Endothelial cell of umbilical vein (primary cell): ENCODE data around the gene RAD23B. TPM values are rescaled to one million over a fixed set of nuclear protein-coding genes. Genes with fewer than 3 reads are reported as not detected.
A peak's percentile ranks its signal among the peaks of the same experiment; 100 is the strongest.

ENCODE experiments used
- BruUV-seq: library from RNA; stranded (reverse); fragments of 400-500 nt; replicated peaks from 2 replicates; lab custom pipeline; 2021; lab: Mats Ljungman, UMichigan
- CTCF ChIA-PET: fragments of 300-600, 350-600 bp; sonication (Branson Sonifier 250); formaldehyde crosslinking; loops from one replicate; lab custom pipeline; 2021; ENCODE audit warnings: antibody characterized with exemption, inconsistent platforms; lab: Charles Lee
- POLR2A ChIA-PET: fragments of 300-600, 350-600 bp; sonication (Branson Sonifier 250); formaldehyde crosslinking; loops from one replicate; lab custom pipeline; 2021; ENCODE audit warnings: antibody characterized with exemption, inconsistent platforms; lab: Charles Lee
- DNase-seq: peaks from one replicate; pipeline ENCODE4 v3.0.0-alpha.2; 2011; ENCODE audit warnings: low read depth, low spot score
- FAIRE-seq: peaks from 2 replicates; lab custom pipeline; 2011; peaks lifted over from hg19 to GRCh38; lab: Jason Lieb, UNC
- H2AFZ ChIP-seq: 2 replicates; pipeline ENCODE4 v1.6.0; 2012; ENCODE audit warnings: low read depth, low read length, control low read depth, inconsistent platforms
- H3K27ac ChIP-seq: 2 replicates; pipeline ENCODE4 v1.5.1; 2011; ENCODE audit warnings: low read depth, mild to moderate bottlenecking, control low read depth, low read length, moderate library complexity; ENCODE audit not compliant: insufficient read depth
- H3K27me3 ChIP-seq, 2 experiments: 2 replicates each; pipeline versions ENCODE4 v1.6.0 to v1.6.1; 2011; ENCODE audit warnings: low read length in 2 of 2, mixed read lengths in 1 of 2; ENCODE audit not compliant: control insufficient read depth in 2 of 2, insufficient read depth in 2 of 2
- H3K36me3 ChIP-seq, 2 experiments: 2 replicates in 1 of 2; 3 replicates in 1 of 2; pipeline ENCODE4 v1.5.1; 2011; ENCODE audit warnings: low read length in 2 of 2, mild to moderate bottlenecking in 1 of 2, moderate library complexity in 1 of 2; ENCODE audit not compliant: control insufficient read depth in 2 of 2, insufficient read depth in 2 of 2; ENCODE audit errors: extremely low read depth in 1 of 2
- H3K4me1 ChIP-seq: 3 replicates; pipeline ENCODE4 v1.5.1; 2011; ENCODE audit warnings: mild to moderate bottlenecking, low read length; ENCODE audit not compliant: control insufficient read depth, insufficient read depth; ENCODE audit errors: extremely low read depth
- H3K4me2 ChIP-seq: 2 replicates; pipeline ENCODE4 v1.6.1; 2011; ENCODE audit warnings: low read length, control low read depth, mixed read lengths; ENCODE audit not compliant: insufficient read depth
- H3K4me3 ChIP-seq, 3 experiments: fragments of 200-600 bp in 1 of 3; sonication (generic), shearing (Covaris generic) in 1 of 3; replicated peaks in 1 of 3; 2 replicates each; pipeline ENCODE4 v1.5.1; 2011 to 2016; ENCODE audit warnings: control low read depth in 3 of 3, low read length in 3 of 3, mild to moderate bottlenecking in 2 of 3, inconsistent platforms in 1 of 3, low read depth in 1 of 3, moderate library complexity in 1 of 3; ENCODE audit not compliant: insufficient read depth in 1 of 3
- H3K79me2 ChIP-seq: 2 replicates; pipeline ENCODE4 v1.6.0; 2012; ENCODE audit warnings: low read length, inconsistent platforms; ENCODE audit not compliant: control insufficient read depth, insufficient read depth
- H3K9ac ChIP-seq: replicated peaks from 2 replicates; pipeline ENCODE3; 2011; ENCODE audit warnings: low read length, control low read depth; ENCODE audit not compliant: insufficient read depth; ENCODE audit errors: extremely low read depth
- H3K9me1 ChIP-seq: replicated peaks from 3 replicates; pipeline ENCODE4 v1.6.0; 2011; ENCODE audit warnings: mild to moderate bottlenecking, low read length; ENCODE audit not compliant: control insufficient read depth, insufficient read depth; ENCODE audit errors: extremely low read depth
- H3K9me3 ChIP-seq: replicated peaks from 2 replicates; pipeline ENCODE4 v1.5.1; 2012; ENCODE audit warnings: low read length, inconsistent platforms; ENCODE audit not compliant: control insufficient read depth, insufficient read depth
- H4K20me1 ChIP-seq: replicated peaks from 2 replicates; pipeline ENCODE3; 2011; ENCODE audit warnings: mild to moderate bottlenecking, low read length; ENCODE audit not compliant: control insufficient read depth, insufficient read depth; ENCODE audit errors: extremely low read depth
- EZH2 ChIP-seq: IDR thresholded peaks from 2 replicates; pipeline ENCODE4 v1.6.1; 2012; ENCODE audit warnings: borderline replicate concordance, low read depth, mild to moderate bottlenecking, moderate library complexity, low read length, inconsistent platforms; ENCODE audit not compliant: severe bottlenecking
- FOS ChIP-seq: IDR thresholded peaks from 2 replicates; pipeline ENCODE4 v1.6.1; 2011; ENCODE audit warnings: mild to moderate bottlenecking, low read length, moderate library complexity, borderline replicate concordance; ENCODE audit not compliant: insufficient read depth
- GATA2 ChIP-seq: IDR thresholded peaks from 2 replicates; pipeline ENCODE4 v1.7.0; 2011; ENCODE audit warnings: low read depth, mild to moderate bottlenecking, moderate library complexity, mixed read lengths, low read length; ENCODE audit not compliant: insufficient read length, insufficient read depth
- JUN ChIP-seq: IDR thresholded peaks from 2 replicates; pipeline ENCODE4 v1.6.1; 2011; ENCODE audit warnings: borderline replicate concordance, low read depth; ENCODE audit not compliant: insufficient read length, insufficient read depth
- MYC ChIP-seq: IDR thresholded peaks from one replicate; pipeline ENCODE4 v1.6.1; 2011; ENCODE audit warnings: mild to moderate bottlenecking, low read depth, low read length
- POLR2A ChIP-seq: IDR thresholded peaks from 2 replicates; pipeline ENCODE4 v1.6.1; 2012; ENCODE audit warnings: low read depth, mild to moderate bottlenecking, control low read depth, low read length
- POLR2AphosphoS5 ChIP-seq: IDR thresholded peaks from 2 replicates; pipeline ENCODE4 v1.6.1; 2012; ENCODE audit warnings: low read depth, mild to moderate bottlenecking, control low read depth, low read length, moderate library complexity; ENCODE audit not compliant: insufficient read depth
- dilution Hi-C: fragments of 300-500 bp; cut with MboI; formaldehyde crosslinking; loops from one replicate; pipeline ENCODE4 v1.15.0; 2019; ENCODE audit warnings: low sequenced_read_pairs; ENCODE audit not compliant: extremely low pct_ligation_motif_present
- intact Hi-C: fragments of 100-400 bp; cut with micrococcal nuclease; formaldehyde crosslinking; loops from one replicate; pipeline ENCODE4 v1.10.0; 2022
- polyA plus RNA-seq, 4 experiments: library from polyadenylated mRNA; depleted of rRNA in 3 of 4; stranded (reverse) in 3 of 4; unstranded in 1 of 4; fragments of >200 nt; gene quantifications; 2 replicates each; pipeline versions ENCODE4 v1.2.1 to v1.2.3, GENCODE V29; 2011 to 2012; ENCODE audit warnings: missing spikeins in 1 of 4
- total RNA-seq: library from RNA; stranded (reverse); gene quantifications from 2 replicates; pipeline ENCODE4 v1.2.3, GENCODE V29; 2021
- TF ChIP-seq, protein P1 (sequence below), 2 donors: IDR thresholded peaks; 1 replicate in 1 of 2; 2 replicates in 1 of 2; pipeline ENCODE4 v1.5.1; 2011; ENCODE audit warnings: low read length in 2 of 2, mild to moderate bottlenecking in 2 of 2, moderate library complexity in 2 of 2, control low read depth in 1 of 2, inconsistent platforms in 1 of 2, low read depth in 1 of 2; ENCODE audit not compliant: insufficient read depth in 1 of 2; ENCODE audit errors: extremely low read depth in 1 of 2
- TF ChIP-seq, protein P2 (sequence below): IDR thresholded peaks from 2 replicates; pipeline ENCODE4 v1.6.1; 2011; ENCODE audit not compliant: insufficient read depth, insufficient read length

Gene RAD23B
- total and polyA plus RNA-seq, 2 donors (not counting 3 experiments of a cell fraction or from before 2014, with no cell fraction given), result 63.8 to 100 TPM

DNA sequence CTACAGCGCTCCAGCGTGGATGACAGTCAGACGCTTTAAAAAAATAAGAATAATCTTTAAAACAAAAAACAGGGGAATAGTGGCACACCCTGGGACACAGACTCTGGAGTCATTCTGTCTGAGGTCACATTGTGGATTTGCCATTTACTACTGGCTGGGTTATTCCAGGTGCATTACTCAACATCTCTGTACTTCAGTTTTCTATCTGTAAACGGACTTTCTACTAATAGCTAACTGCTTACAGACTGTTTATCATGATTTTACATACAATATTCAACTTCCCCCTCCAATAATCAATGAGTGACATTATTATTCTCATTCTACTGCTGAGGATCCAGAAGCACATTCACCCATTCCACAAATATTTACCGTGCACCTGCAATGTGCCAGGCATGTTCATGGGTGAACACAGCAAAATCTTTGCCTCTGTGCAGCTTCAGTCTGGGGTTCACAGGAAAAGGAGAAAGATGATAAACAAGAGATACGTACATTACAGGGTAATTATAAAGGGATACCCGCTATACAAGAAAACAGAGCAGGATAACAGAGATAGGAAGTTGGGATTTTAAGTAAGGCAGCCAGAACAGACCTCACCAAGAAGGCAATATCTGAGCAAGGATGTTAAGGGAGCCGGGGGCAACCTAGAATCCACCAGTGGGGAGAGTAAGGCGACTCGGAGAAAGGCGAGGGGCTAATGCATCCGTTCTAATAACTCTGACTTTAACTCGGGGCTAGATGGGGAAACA, 984 bp upstream of the RAD23B start:
- intact Hi-C loops, result loop anchor here (1.0 to 10.0 kb wide), 4 partner anchors 207 to 1823 kb away; partner anchors contain the start of genes KLF4 and ZNF462
- FAIRE-seq, result no peak
- CTCF ChIA-PET, result interaction anchor here (1.0 to 1.3 kb wide), 3 partner anchors 12 to 60 kb away, joined by 3 to 6 read pairs (median 4); no protein-coding TSS in a partner anchor

More for the DNA sequence above, 984 bp upstream of the RAD23B start:
- peak overlapping the region; percentile 63 for H2AFZ ChIP-seq
- no peaks in the 10 kb centered on the region for H3K27me3 ChIP-seq
- BruUV-seq, result TSS peak; percentile 51
- dilution Hi-C loops, result no loop called here
- peaks cover 9% of the 10 kb centered on the region for H4K20me1 ChIP-seq
- H3K9ac ChIP-seq, result peak overlapping the region; percentile 68
- no peaks in the 10 kb centered on the region for H3K9me3 ChIP-seq
- DNase-seq, result no peak
- POLR2A ChIA-PET, result interaction anchor here (0.6 kb wide), 1 partner anchor 1775 kb away, joined by 3 read pairs; no protein-coding TSS in a partner anchor
- no peaks in the 10 kb centered on the region for H3K36me3 ChIP-seq
- peaks cover 39% of the 10 kb centered on the region for H3K79me2 ChIP-seq
- H3K4me3 ChIP-seq, result peak overlapping the region; percentile 47 to 77 (median 51)
- H3K4me2 ChIP-seq, result peak overlapping the region; percentile 81
- peak overlapping the region; percentile 34 for H3K27ac ChIP-seq
- no peak for TF ChIP-seq MYC
- TF ChIP-seq POLR2A, result no peak
- TF ChIP-seq, protein P1, sequence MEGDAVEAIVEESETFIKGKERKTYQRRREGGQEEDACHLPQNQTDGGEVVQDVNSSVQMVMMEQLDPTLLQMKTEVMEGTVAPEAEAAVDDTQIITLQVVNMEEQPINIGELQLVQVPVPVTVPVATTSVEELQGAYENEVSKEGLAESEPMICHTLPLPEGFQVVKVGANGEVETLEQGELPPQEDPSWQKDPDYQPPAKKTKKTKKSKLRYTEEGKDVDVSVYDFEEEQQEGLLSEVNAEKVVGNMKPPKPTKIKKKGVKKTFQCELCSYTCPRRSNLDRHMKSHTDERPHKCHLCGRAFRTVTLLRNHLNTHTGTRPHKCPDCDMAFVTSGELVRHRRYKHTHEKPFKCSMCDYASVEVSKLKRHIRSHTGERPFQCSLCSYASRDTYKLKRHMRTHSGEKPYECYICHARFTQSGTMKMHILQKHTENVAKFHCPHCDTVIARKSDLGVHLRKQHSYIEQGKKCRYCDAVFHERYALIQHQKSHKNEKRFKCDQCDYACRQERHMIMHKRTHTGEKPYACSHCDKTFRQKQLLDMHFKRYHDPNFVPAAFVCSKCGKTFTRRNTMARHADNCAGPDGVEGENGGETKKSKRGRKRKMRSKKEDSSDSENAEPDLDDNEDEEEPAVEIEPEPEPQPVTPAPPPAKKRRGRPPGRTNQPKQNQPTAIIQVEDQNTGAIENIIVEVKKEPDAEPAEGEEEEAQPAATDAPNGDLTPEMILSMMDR (IDR thresholded peaks at IDR 0.05; ENCODE audit: extremely low read depth in 1 of 2, insufficient read depth in 1 of 2, low read depth in 1 of 2, low read length in 2 of 2), result no peak
- TF ChIP-seq, protein P2, sequence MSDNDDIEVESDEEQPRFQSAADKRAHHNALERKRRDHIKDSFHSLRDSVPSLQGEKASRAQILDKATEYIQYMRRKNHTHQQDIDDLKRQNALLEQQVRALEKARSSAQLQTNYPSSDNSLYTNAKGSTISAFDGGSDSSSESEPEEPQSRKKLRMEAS, result no peak
- TF ChIP-seq GATA2, result no peak
- TF ChIP-seq FOS, result no peak
- no peak for TF ChIP-seq JUN
- no peak for TF ChIP-seq POLR2AphosphoS5
- no peak for TF ChIP-seq EZH2
- no peaks in the 10 kb centered on the region for H3K9me1 ChIP-seq
- peaks cover 14% of the 10 kb centered on the region for H3K4me1 ChIP-seq
